ENCODE data around the gene ARHGAP40. TPM values are rescaled to one million over a fixed set of nuclear protein-coding genes. Genes with fewer than 3 reads are reported as not detected.

ARHGAP40 gene
- total RNA-seq, 1 donor from 2014 or later, result not detected

DNA sequence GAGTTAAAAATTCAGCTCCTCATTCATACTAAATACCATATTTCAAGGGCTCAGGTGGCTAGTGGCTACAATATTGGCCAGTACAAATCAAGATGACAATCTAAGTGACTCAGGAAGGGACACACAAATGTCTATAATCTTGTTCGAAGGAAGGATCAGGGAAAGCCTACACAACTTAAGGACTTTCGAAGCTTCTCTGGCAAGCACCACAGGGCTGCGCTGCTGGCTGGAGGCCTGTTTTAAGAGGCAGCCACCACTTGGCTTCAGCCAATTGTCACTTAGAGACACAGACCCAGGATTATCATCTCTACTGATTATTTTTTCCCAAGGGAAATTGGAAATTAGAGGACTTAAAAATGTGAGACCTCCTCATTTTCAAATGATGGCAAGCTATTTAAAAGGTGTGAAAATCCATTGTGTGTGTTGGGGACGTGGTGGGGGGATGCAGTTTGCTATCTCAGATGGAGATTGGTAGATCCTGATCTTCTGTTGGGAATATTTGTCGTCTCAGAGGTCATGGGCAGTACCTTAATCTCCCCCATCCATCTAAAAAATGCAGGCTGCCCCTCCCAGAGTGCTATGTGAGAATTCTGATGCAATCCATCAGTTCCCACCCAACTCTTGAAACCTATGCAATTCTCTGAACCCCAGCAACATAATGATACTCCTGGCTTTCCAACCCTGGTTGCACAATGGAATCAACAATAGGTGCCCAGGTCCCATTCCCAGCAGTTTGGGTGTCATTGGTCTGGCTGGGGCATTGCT lies 11.3 kb downstream of the ARHGAP40 start:
- intact Hi-C loops (cut with DNase I), result no loop called here

GRCh38 chr20:38615283-38615682 lies 13.7 kb downstream of the ARHGAP40 start:
- intact Hi-C loops (cut with DNase I), result no loop called here
- no peak for DNase-seq (ENCODE audit: low spot score)

More for the DNA sequence above, 11.3 kb downstream of the ARHGAP40 start:
- no peak for DNase-seq (ENCODE audit: low spot score)

GRCh38 chr20:38616457-38616856 lies 14.8 kb downstream of the ARHGAP40 start:
- DNase-seq (ENCODE audit: low spot score), result no peak
- intact Hi-C loops (cut with DNase I), result no loop called here

DNA sequence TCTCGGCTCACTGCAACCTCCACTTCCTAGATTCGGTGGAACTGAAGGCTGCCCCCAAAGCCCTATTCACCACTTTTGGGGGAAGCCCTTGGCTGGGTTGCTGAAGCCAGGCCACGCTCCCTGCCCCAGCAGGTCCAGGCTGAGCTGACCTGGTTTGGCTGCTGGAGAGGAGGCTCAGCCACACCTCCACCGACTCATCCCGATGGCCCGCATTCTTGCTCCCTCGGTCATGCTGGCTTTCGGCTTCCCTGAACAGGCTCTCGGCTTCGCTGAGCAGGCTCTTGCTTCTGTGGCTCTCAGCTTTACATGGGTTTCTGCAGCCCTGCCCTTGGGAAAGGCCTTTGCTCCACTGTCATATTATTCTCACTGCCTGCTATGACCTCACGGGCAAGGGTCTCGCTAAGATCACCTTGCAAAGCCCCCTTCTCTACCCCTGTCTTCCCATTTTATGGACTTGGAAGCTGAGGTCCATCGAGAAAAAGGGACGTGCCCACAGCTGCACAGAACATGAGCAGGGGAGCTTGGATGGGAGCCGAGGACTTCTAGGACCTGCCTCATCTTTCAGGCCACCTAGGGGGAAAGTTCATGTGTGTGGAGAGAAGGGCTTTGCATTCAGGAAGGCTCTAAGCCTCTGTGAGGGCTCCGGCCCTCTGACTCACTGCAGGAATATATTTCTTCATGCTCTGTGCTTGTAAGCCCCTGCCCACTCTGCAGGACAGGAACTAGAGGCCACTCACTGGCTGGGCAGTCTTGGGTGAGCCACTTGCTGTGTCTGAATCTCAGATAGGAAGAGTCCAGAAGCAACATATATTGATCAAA lies 15.6 kb downstream of the ARHGAP40 start:
- no peak for DNase-seq (ENCODE audit: low spot score)
- intact Hi-C loops (cut with DNase I), result no loop called here

GRCh38 chr20:38617830-38618196 lies 16.2 kb downstream of the ARHGAP40 start:
- intact Hi-C loops (cut with DNase I), result no loop called here
- no peak for DNase-seq (ENCODE audit: low spot score)

GRCh38 chr20:38620441-38620840 lies 18.8 kb downstream of the ARHGAP40 start:
- intact Hi-C loops (cut with DNase I), result no loop called here
- no peak for DNase-seq (ENCODE audit: low spot score)

DNA sequence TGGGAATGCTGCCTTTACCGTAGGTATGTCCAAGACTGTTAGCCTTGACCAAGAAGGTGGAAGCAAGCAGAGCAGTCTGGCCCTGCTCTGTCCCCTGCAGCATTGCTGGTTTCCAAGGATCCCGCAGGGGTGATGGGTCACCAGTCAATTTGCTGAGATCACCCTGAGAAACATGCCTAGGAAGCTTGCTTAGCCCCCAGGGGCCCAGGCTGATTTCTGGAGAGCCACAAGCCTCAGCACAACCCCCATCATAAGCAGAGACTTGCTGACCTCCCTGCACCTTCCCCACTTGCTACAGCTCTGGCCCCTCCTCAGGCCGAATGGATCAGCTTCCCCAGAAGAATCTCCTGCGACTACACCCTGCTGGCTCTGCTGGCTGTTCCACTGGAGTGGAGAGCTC lies 21.5 kb downstream of the ARHGAP40 start:
- no peak for DNase-seq (ENCODE audit: low spot score)
- intact Hi-C loops (cut with DNase I), result no loop called here

- DNase-seq (ENCODE audit: low spot score), result no peak
- intact Hi-C loops (cut with DNase I), result no loop called here
Observed at GRCh38 chr20:38624084-38624483, 22.5 kb downstream of the ARHGAP40 start.

DNA sequence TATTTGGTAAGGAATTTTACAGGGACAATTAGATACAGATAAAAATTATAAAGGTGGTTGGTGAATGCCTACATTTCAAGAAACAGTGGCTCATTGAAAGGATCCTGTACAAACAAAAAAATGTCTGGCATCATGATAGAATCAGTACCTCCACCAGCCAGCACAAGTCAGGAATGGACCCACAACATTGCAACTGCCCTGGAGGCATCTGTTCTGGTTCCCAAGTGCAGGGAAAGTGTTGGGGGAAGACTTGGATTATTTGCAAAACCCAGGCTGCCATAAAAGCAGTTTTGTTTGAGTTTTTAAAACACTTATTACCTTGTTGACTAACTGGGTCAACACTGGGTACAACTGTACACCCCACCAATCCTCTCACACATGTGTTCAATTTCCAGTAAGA lies 24.3 kb downstream of the ARHGAP40 start:
- intact Hi-C loops (cut with DNase I), result no loop called here
- DNase-seq (ENCODE audit: low spot score), result no peak

DNA sequence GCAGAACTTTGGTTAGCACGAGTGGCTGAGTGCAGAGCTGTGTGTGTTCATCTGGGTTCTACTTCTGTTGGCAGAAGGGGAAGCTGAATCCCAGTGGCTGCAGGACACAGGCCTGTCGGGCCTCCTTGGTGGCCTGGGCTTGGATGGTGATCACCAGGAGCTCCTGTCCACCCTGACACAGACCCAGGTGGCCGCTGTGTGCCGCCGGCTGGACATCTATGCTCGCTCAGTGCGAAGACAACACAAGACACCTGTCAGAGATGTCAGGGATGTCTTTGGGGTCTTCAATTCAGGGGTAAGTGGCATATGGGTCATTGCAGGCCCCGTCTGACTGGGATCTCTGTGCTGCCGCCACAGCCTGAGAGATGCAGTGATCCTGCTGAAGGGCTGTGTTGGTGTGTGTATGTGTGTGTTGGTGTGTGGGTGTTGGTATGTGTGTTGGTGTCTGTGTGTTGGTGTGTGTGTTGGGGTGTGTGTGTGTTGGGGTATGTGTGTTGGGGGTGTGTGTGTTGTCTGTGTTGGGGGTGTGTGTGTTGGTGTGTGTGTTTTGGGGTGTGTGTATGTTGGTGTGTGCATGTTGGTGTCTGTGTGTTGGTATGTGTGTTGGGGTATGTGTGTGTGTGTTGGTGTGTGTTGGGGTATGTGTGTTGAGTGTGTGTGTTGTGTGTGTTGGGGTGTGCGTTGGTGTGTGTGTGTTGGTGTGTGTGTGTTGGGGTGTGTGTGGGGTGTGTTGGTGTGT lies 25.5 kb downstream of the ARHGAP40 start:
- intact Hi-C loops (cut with DNase I), result no loop called here
- DNase-seq (ENCODE audit: low spot score), result no peak

- DNase-seq (ENCODE audit: low spot score), result no peak
Observed at GRCh38 chr20:38628580-38629470, 27.2 kb downstream of the ARHGAP40 start.

DNA sequence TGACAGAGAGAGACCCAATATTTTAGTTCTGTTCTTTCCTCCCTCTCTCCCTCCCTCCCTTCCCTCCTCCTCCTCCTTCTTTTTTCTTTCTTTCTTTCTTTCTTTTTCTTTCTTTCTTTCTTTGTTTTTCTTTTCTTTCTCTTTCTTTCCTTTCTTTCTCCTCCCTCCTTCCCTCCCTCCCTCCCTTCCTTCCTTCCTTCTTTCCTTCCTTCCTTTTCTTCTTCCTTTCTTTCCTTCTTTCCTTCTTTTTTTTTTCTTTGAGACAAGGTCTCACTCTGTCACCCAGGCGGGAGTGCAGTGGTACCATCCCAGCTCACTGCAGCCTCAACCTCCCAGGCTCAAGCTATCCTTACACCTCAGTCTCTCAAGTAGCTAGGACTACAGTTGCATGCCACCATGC lies 28.4 kb downstream of the ARHGAP40 start:
- intact Hi-C loops (cut with DNase I), result no loop called here
- DNase-seq (ENCODE audit: low spot score), result no peak

More at GRCh38 chr20:38628580-38629470, 27.2 kb downstream of the ARHGAP40 start:
- intact Hi-C loops (cut with DNase I), result no loop called here

- DNase-seq (ENCODE audit: low spot score), result no peak
- intact Hi-C loops (cut with DNase I), result no loop called here
Observed at GRCh38 chr20:38630727-38631126, 29.1 kb downstream of the ARHGAP40 start.

GRCh38 chr20:38631155-38632022 lies 29.8 kb downstream of the ARHGAP40 start:
- intact Hi-C loops (cut with DNase I), result no loop called here

DNA sequence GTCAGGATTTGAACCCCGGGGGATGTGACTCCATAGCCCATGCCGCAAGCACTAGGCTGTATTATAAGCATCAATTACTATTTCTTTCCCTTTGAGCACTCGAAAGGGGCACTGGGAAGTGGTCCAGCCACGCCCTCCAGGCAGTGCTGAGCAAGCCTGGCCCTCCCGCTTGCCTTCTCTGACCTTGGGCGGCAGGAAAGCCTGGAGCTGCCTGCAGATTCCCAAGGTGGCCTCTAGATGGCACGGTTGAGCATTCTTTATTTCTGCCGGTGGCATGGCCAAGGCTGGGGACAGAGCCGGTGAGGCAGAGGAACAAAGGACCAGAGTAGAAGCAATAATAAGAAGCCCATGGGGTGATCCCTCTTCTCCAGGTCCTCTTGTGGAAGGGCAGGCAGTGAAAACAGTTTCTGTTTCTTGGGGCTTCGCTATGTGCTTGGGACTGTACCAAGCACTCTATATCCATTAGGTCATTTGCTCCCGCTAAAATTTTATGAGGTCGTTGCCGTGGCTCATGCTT lies 32.0 kb downstream of the ARHGAP40 start:
- intact Hi-C loops (cut with DNase I), result no loop called here
- DNase-seq (ENCODE audit: low spot score), result no peak

More at GRCh38 chr20:38631155-38632022, 29.8 kb downstream of the ARHGAP40 start:
- DNase-seq (ENCODE audit: low spot score), result no peak

DNA sequence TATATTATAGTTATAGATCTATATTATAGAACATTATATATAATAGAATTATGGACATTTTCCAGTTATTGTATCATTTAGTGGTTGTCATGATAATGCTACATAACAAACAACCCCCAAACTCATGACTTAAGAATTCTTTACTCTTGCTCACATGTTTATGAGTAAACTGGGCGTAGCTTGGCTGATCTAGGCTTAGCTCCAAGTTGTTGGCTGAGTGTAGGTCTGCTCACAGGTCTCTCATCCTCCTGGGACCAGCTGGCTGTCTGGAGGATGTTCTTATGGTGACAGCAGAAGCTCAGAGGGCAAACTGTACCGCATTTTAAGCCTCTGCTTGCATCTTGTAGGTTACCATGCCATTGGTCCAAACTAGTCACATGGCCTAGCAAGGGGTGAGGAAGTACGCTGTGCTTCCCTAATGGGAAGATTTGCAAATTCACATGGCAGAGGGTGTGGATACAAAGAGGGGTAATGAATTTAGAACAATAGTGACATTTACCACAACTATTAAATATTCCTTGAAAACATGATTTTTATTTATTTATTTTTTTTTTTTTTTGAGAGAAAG lies 34.2 kb downstream of the ARHGAP40 start:
- no peak for DNase-seq (ENCODE audit: low spot score)
- intact Hi-C loops (cut with DNase I), result no loop called here

DNA sequence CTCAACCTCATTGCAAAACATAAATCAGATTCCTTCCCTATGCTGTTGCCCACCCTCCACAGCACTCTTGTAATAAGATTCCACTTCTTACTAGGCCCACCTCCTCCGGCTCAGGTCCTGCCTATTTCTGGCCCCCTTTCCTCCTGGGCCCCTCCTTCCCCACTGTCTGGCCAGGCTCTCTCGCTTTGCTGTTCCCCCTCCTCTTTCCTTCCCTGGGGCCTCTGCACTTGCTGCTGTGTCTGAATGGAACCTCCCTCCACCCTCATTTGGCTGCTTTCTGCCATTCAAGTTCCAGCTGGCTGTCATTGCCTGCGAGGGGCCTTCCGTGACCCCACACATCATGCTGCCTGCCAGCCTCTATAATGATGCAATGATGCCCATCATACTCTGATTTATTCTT lies 38.9 kb downstream of the ARHGAP40 start:
- intact Hi-C loops (cut with DNase I), result no loop called here
- no peak for DNase-seq (ENCODE audit: low spot score)

DNA sequence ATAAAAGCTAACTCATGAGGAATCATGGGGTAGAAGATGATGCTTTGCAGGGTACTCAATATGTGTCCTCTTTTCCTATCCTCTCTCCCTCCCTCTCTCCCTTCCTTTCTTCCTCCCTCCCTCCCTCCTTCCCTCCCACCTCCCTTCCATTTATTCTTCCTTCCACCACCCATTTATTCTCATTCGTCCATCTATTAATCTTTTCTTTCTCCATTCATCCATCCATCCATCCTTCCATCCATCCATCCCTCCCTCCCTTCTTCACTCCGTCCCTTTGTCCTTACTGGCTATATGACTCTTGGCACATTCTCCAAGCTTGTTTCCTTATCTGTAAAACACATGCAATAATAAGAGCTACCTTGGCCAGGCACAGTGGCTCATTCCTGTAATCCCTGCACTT lies 40.9 kb downstream of the ARHGAP40 start:
- intact Hi-C loops (cut with DNase I), result no loop called here
- no peak for DNase-seq (ENCODE audit: low spot score)
